Measurements from ENCODE around the gene RPL37A.

Gene RPL37A

GRCh38 chr2:216493334-216493685 is 5.3 kb upstream of the RPL37A start:
- no peak for TF ChIP-seq POU6F1 (CRISPR knock-in tag; IDR thresholded peaks at IDR 0.05; ENCODE audit: borderline replicate concordance, low read depth)
- no peak for TF ChIP-seq ARNTL (CRISPR knock-in tag; IDR thresholded peaks at IDR 0.05; ENCODE audit: borderline replicate concordance, low read depth)
- TF ChIP-seq TOX (CRISPR knock-in tag; IDR thresholded peaks at IDR 0.05; ENCODE audit: borderline replicate concordance), result no peak
- TF ChIP-seq GLIS3 (CRISPR knock-in tag; IDR thresholded peaks at IDR 0.05), result no peak
- TF ChIP-seq ZFP30 (CRISPR knock-in tag; IDR thresholded peaks at IDR 0.05), result no peak
- no peak for TF ChIP-seq ZNF8 (CRISPR knock-in tag; IDR thresholded peaks at IDR 0.05)
- ATAC-seq, result no peak

GRCh38 chr2:216495656-216496055 is 3.0 kb upstream of the RPL37A start:
- TF ChIP-seq TOX (CRISPR knock-in tag; IDR thresholded peaks at IDR 0.05; ENCODE audit: borderline replicate concordance) (no peak), ZFP3 (CRISPR knock-in tag; IDR thresholded peaks at IDR 0.05) (peak; percentile 78; the same call in 1 of the 2 replicates)
- peak; percentile 13 for ATAC-seq

- TF ChIP-seq PATZ1 (CRISPR knock-in tag; IDR thresholded peaks at IDR 0.05; ENCODE audit: borderline replicate concordance) (no peak), POU6F1 (CRISPR knock-in tag; IDR thresholded peaks at IDR 0.05; ENCODE audit: borderline replicate concordance, low read depth) (no peak), ZC3H10 (CRISPR knock-in tag; IDR thresholded peaks at IDR 0.05) (no peak), ZNF70 (CRISPR knock-in tag; IDR thresholded peaks at IDR 0.05) (no peak)
These were observed 1.1 kb upstream of the RPL37A start for GRCh38 chr2:216497382-216498069.

GRCh38 chr2:216498070-216498378 is 620 bp upstream of the RPL37A start:
- peak; percentile 2; the same call in 2 of the 3 replicates for ATAC-seq
- TF ChIP-seq BACH2 (CRISPR knock-in tag; IDR thresholded peaks at IDR 0.05; ENCODE audit: borderline replicate concordance) (no peak), PATZ1 (CRISPR knock-in tag; IDR thresholded peaks at IDR 0.05; ENCODE audit: borderline replicate concordance) (no peak), TOX (CRISPR knock-in tag; IDR thresholded peaks at IDR 0.05; ENCODE audit: borderline replicate concordance) (no peak), ARNTL (CRISPR knock-in tag; IDR thresholded peaks at IDR 0.05; ENCODE audit: borderline replicate concordance, low read depth) (no peak), ZFP3 (CRISPR knock-in tag; IDR thresholded peaks at IDR 0.05) (no peak), RARB (CRISPR knock-in tag; IDR thresholded peaks at IDR 0.05) (no peak), GLIS3 (CRISPR knock-in tag; IDR thresholded peaks at IDR 0.05) (no peak), PPARA (CRISPR knock-in tag; IDR thresholded peaks at IDR 0.05; ENCODE audit: borderline replicate concordance) (no peak), ZFP30 (CRISPR knock-in tag; IDR thresholded peaks at IDR 0.05) (no peak), ZNF70 (CRISPR knock-in tag; IDR thresholded peaks at IDR 0.05) (no peak), SNAI2 (CRISPR knock-in tag; IDR thresholded peaks at IDR 0.05) (no peak), CSRNP3 (CRISPR knock-in tag; IDR thresholded peaks at IDR 0.05) (no peak), TCF4 (CRISPR knock-in tag; IDR thresholded peaks at IDR 0.05; ENCODE audit: borderline replicate concordance) (no peak), OSR1 (CRISPR knock-in tag; IDR thresholded peaks at IDR 0.05) (no peak), ISL1 (CRISPR knock-in tag; IDR thresholded peaks at IDR 0.05) (no peak), CREB5 (CRISPR knock-in tag; IDR thresholded peaks at IDR 0.05; ENCODE audit: low read depth) (no peak), ZC3H10 (CRISPR knock-in tag; IDR thresholded peaks at IDR 0.05) (no peak), CSDC2 (CRISPR knock-in tag; IDR thresholded peaks at IDR 0.05) (no peak), ZNF8 (CRISPR knock-in tag; IDR thresholded peaks at IDR 0.05) (no peak), ZNF565 (CRISPR knock-in tag; conservative IDR thresholded peaks at IDR 0.05; ENCODE audit: low read depth) (no peak)

More at GRCh38 chr2:216497382-216498069, 1.1 kb upstream of the RPL37A start:
- ATAC-seq, result no peak
